Upper lobe of right lung (tissue), 1 donor: ENCODE data around the gene SUGCT. TPM values are rescaled to one million over a fixed set of nuclear protein-coding genes. Genes with fewer than 3 reads are reported as not detected.

Source experiments
- ATAC-seq: fragments of 200-7000 bp; cut with Tn5 transposase; one replicate; pipeline ENCODE4 v1.9.1; 2020; ENCODE audit warnings: mild to moderate bottlenecking, moderate library complexity
- DNase-seq: peaks from one replicate; pipeline ENCODE4 v3.0.0-alpha.2; 2020
- H3K27ac ChIP-seq: fragments of 200-600 bp; one replicate; pipeline ENCODE4 v1.8.0; 2022
- H3K27me3 ChIP-seq: fragments of 200-600 bp; one replicate; pipeline ENCODE4 v1.8.0; 2022; ENCODE audit warnings: mild to moderate bottlenecking
- H3K36me3 ChIP-seq: fragments of 200-600 bp; one replicate; pipeline ENCODE4 v1.8.0; 2022
- H3K4me1 ChIP-seq: fragments of 200-600 bp; one replicate; pipeline ENCODE4 v1.8.0; 2022
- H3K4me3 ChIP-seq: fragments of 200-600 bp; one replicate; pipeline ENCODE4 v1.8.0; 2022; ENCODE audit warnings: mild to moderate bottlenecking
- H3K9me3 ChIP-seq: fragments of 200-600 bp; one replicate; pipeline ENCODE4 v1.8.0; 2022
- CTCF ChIP-seq: fragments of 200-600 bp; IDR thresholded peaks from one replicate; pipeline ENCODE4 v1.8.0; 2022; ENCODE audit warnings: antibody characterized with exemption
- intact Hi-C: fragments of 100-400 bp; cut with DNase I; formaldehyde crosslinking; loops from one replicate; pipeline ENCODE4 v1.11.0; 2022
- total RNA-seq: library from RNA; stranded (reverse); fragmentation: NEBNext Ultra II Directional; extraction: Animal tissue kit (Norgen Biotek cat#: 25700); gene quantifications from one replicate; pipeline ENCODE4 v1.2.1, GENCODE V29; 2021
- donor health status: DM: no; HTN: yes; CAD: no; lungs with severe emphysema.

Gene SUGCT
- total RNA-seq, 1 donor from 2014 or later: 4.1 TPM

- ATAC-seq (no peak), DNase-seq (no peak)
- Histone ChIP-seq H3K27ac (no peak overlapping the region), H3K9me3 (no peaks in the 10 kb centered on the region), H3K4me3 (no peak overlapping the region), H3K36me3 (no peaks in the 10 kb centered on the region), H3K27me3 (no peaks in the 10 kb centered on the region), H3K4me1 (no peaks in the 10 kb centered on the region)
- no peak for TF ChIP-seq CTCF
- intact Hi-C loops: no loop called here
Measured at GRCh38 chr7:40805361-40805760, 670.6 kb downstream of the SUGCT start.

- Histone ChIP-seq H3K4me1 (no peaks in the 10 kb centered on the region), H3K9me3 (no peaks in the 10 kb centered on the region), H3K36me3 (no peaks in the 10 kb centered on the region), H3K4me3 (no peak overlapping the region), H3K27ac (no peak overlapping the region), H3K27me3 (no peaks in the 10 kb centered on the region)
- DNase-seq: no peak
- intact Hi-C loops: no loop called here
- no peak for TF ChIP-seq CTCF
- ATAC-seq: no peak
Measured at GRCh38 chr7:40808378-40808942, 673.7 kb downstream of the SUGCT start.

- H3K4me1 ChIP-seq: no peaks in the 10 kb centered on the region
- DNase-seq (no peak), ATAC-seq (no peak)
- no peak overlapping the region for H3K27ac ChIP-seq
- H3K27me3 ChIP-seq: no peaks in the 10 kb centered on the region
- TF ChIP-seq CTCF: no peak
- no peaks in the 10 kb centered on the region for H3K9me3 ChIP-seq
- H3K36me3 ChIP-seq: no peaks in the 10 kb centered on the region
- no peak overlapping the region for H3K4me3 ChIP-seq
- intact Hi-C loops: no loop called here
Measured at GRCh38 chr7:40810274-40810673, 675.5 kb downstream of the SUGCT start.

- TF ChIP-seq CTCF: no peak
- Histone ChIP-seq H3K27ac (no peak overlapping the region), H3K4me1 (no peaks in the 10 kb centered on the region), H3K36me3 (no peaks in the 10 kb centered on the region), H3K4me3 (no peak overlapping the region), H3K27me3 (no peaks in the 10 kb centered on the region), H3K9me3 (no peaks in the 10 kb centered on the region)
- DNase-seq (no peak), ATAC-seq (no peak)
- intact Hi-C loops: no loop called here
Measured at GRCh38 chr7:40811666-40812065, 676.9 kb downstream of the SUGCT start.

GRCh38 chr7:40815022-40815421 lies 680.2 kb downstream of the SUGCT start:
- intact Hi-C loops: no loop called here
- Histone ChIP-seq H3K27ac (no peak overlapping the region), H3K4me3 (no peak overlapping the region), H3K4me1 (no peaks in the 10 kb centered on the region), H3K9me3 (no peaks in the 10 kb centered on the region), H3K27me3 (no peaks in the 10 kb centered on the region), H3K36me3 (no peaks in the 10 kb centered on the region)
- TF ChIP-seq CTCF: no peak
- DNase-seq (no peak), ATAC-seq (no peak)

- H3K4me3 ChIP-seq: no peak overlapping the region
- H3K4me1 ChIP-seq: no peaks in the 10 kb centered on the region
- intact Hi-C loops: no loop called here
- TF ChIP-seq CTCF: no peak
- no peaks in the 10 kb centered on the region for H3K27me3 ChIP-seq
- no peaks in the 10 kb centered on the region for H3K9me3 ChIP-seq
- no peaks in the 10 kb centered on the region for H3K36me3 ChIP-seq
- DNase-seq (no peak), ATAC-seq (no peak)
- H3K27ac ChIP-seq: no peak overlapping the region
Measured at GRCh38 chr7:40815512-40815911, 680.7 kb downstream of the SUGCT start.
